NCI-H345 treated with DMSO at 0.1 percent for 48 hours (cell line): ENCODE results near the gene AP4M1.

ENCODE experiments used
- DNase-seq: peaks from one replicate; lab custom pipeline; 2025; ENCODE audit not compliant: unreplicated experiment; lab: John Stamatoyannopoulos, UW

AP4M1 gene

GRCh38 chr7:100101016-100101862 is at the start of gene AP4M1, which contains the start of gene MCM7:
Gene AP4M1 (plus strand): TSS chr7:100101643. CDS start chr7:100101715, 72 bp downstream.
Gene MCM7 (minus strand): TSS chr7:100101397. CDS start chr7:100101294, 103 bp downstream.
- DNase-seq, result peak; percentile 97

GRCh38 chr7:100053215-100053614 is 48.2 kb upstream of the AP4M1 start:
- peak; percentile 61 for DNase-seq

- DNase-seq, result no peak
Measured at GRCh38 chr7:100057006-100057405, 44.4 kb upstream of the AP4M1 start.

- DNase-seq, result no peak
Measured at GRCh38 chr7:100059251-100059739, 42.1 kb upstream of the AP4M1 start.

GRCh38 chr7:100061518-100062193 is 39.8 kb upstream of the AP4M1 start:
- DNase-seq, result no peak

- no peak for DNase-seq
Measured at GRCh38 chr7:100063376-100063775, 38.1 kb upstream of the AP4M1 start.

- no peak for DNase-seq
Measured at GRCh38 chr7:100064162-100064561, 37.3 kb upstream of the AP4M1 start.

GRCh38 chr7:100065452-100066186 is 35.8 kb upstream of the AP4M1 start:
- no peak for DNase-seq

GRCh38 chr7:100066953-100067352 is 34.5 kb upstream of the AP4M1 start:
- DNase-seq, result no peak

GRCh38 chr7:100069991-100070390 is 31.5 kb upstream of the AP4M1 start:
- DNase-seq, result no peak

GRCh38 chr7:100071018-100071723 is 30.3 kb upstream of the AP4M1 start:
- DNase-seq, result no peak

- no peak for DNase-seq
Measured at GRCh38 chr7:100072462-100072861, 29.0 kb upstream of the AP4M1 start.

- DNase-seq, result no peak
Measured at GRCh38 chr7:100074841-100075240, 26.6 kb upstream of the AP4M1 start.

- no peak for DNase-seq
Measured at GRCh38 chr7:100075418-100075817, 26.0 kb upstream of the AP4M1 start.

GRCh38 chr7:100077205-100077604 is 24.2 kb upstream of the AP4M1 start:
- DNase-seq, result no peak

- DNase-seq, result no peak
Measured at GRCh38 chr7:100079024-100079560, 22.4 kb upstream of the AP4M1 start.

- DNase-seq, result no peak
Measured at GRCh38 chr7:100080907-100081534, 20.4 kb upstream of the AP4M1 start.

GRCh38 chr7:100081535-100082102 is 19.8 kb upstream of the AP4M1 start, which contains the start of gene ZNF3:
Gene ZNF3 (minus strand): TSS chr7:100081723. CDS start chr7:100077357, 4,366 bp downstream.
- DNase-seq, result peak; percentile 94

- no peak for DNase-seq
Measured at GRCh38 chr7:100082978-100083377, 18.5 kb upstream of the AP4M1 start.
